CD8-positive, alpha-beta memory T cell (primary cell): Measurements from ENCODE around the gene HOXC6. TPM values are rescaled to one million over a fixed set of nuclear protein-coding genes. Genes with fewer than 3 reads are reported as not detected.

Source experiments
- CTCF ChIA-PET: fragments of 350-600 bp; sonication (Branson Sonifier 250); formaldehyde crosslinking; loops from one replicate; lab custom pipeline; 2021; ENCODE audit warnings: antibody characterized with exemption; lab: Charles Lee
- POLR2A ChIA-PET: fragments of 350-600 bp; sonication (Branson Sonifier 250); formaldehyde crosslinking; loops from one replicate; lab custom pipeline; 2021; ENCODE audit warnings: antibody characterized with exemption; lab: Charles Lee
- DNase-seq, 5 donors: peaks; one replicate each; pipeline versions ENCODE4 v3.0.0 to v3.0.0-alpha.2; 2020 to 2022; ENCODE audit warnings: mixed read lengths in 1 of 5
- H3K27ac ChIP-seq: one replicate; pipeline ENCODE4 v1.7.0; 2013; ENCODE audit warnings: low read depth, mild to moderate bottlenecking, low read length, moderate library complexity
- H3K27me3 ChIP-seq: 2 replicates; pipeline ENCODE4 v1.7.0; 2013; ENCODE audit warnings: low read length, mild to moderate bottlenecking; ENCODE audit not compliant: insufficient read depth, poor library complexity, severe bottlenecking
- H3K36me3 ChIP-seq: 2 replicates; pipeline ENCODE4 v1.7.0; 2013; ENCODE audit warnings: mild to moderate bottlenecking, low read length, moderate library complexity; ENCODE audit not compliant: insufficient read depth
- H3K4me1 ChIP-seq: 2 replicates; pipeline ENCODE4 v1.7.0; 2013; ENCODE audit warnings: mild to moderate bottlenecking, low read length, moderate library complexity; ENCODE audit not compliant: insufficient read depth
- H3K4me3 ChIP-seq: 2 replicates; pipeline ENCODE4 v1.7.0; 2013; ENCODE audit warnings: mild to moderate bottlenecking, low read length
- H3K9me3 ChIP-seq: 2 replicates; pipeline ENCODE4 v1.7.0; 2013; ENCODE audit warnings: mild to moderate bottlenecking, low read length
- H3K27ac Mint-ChIP-seq, 8 donors: one replicate each; pipeline ENCODE4 v1.8.0; 2020 to 2021; ENCODE audit warnings: mixed read lengths in 8 of 8, mild to moderate bottlenecking in 6 of 8, inconsistent platforms in 3 of 8, moderate library complexity in 3 of 8
- H3K27me3 Mint-ChIP-seq, 2 donors: one replicate each; pipeline ENCODE4 v1.8.0; 2020 to 2021; ENCODE audit warnings: mixed read lengths in 2 of 2, mild to moderate bottlenecking in 1 of 2, moderate library complexity in 1 of 2
- H3K36me3 Mint-ChIP-seq, 3 donors: one replicate each; pipeline ENCODE4 v1.8.0; 2020 to 2021; ENCODE audit warnings: mixed read lengths in 3 of 3, inconsistent platforms in 1 of 3, mild to moderate bottlenecking in 1 of 3
- H3K4me1 Mint-ChIP-seq, 3 donors: one replicate each; pipeline ENCODE4 v1.8.0; 2020 to 2021; ENCODE audit warnings: mixed read lengths in 3 of 3, inconsistent platforms in 1 of 3, mild to moderate bottlenecking in 1 of 3
- H3K4me3 Mint-ChIP-seq, 7 donors: one replicate each; pipeline ENCODE4 v1.8.0; 2020 to 2021; ENCODE audit warnings: mixed read lengths in 7 of 7, mild to moderate bottlenecking in 6 of 7, moderate library complexity in 4 of 7, inconsistent platforms in 2 of 7
- H3K9me3 Mint-ChIP-seq, 5 donors: one replicate each; pipeline ENCODE4 v1.8.0; 2020 to 2022; ENCODE audit warnings: mixed read lengths in 5 of 5, mild to moderate bottlenecking in 3 of 5, moderate library complexity in 2 of 5, inconsistent platforms in 1 of 5
- polyA plus RNA-seq: library from polyadenylated mRNA; unstranded; fragments of 300-500 nt; fragmentation: Illumina TruSeq; gene quantifications from one replicate; pipeline ENCODE4 v1.2.3, GENCODE V29; 2021
- total RNA-seq, 2 experiments: library from RNA; stranded (reverse); gene quantifications; one replicate each; pipeline ENCODE4 v1.2.3, GENCODE V29; 2021

Gene HOXC6
- total and polyA plus RNA-seq, 3 experiments from 2014 or later, result not detected

GRCh38 chr12:53982648-53983567, 45.3 kb upstream of the HOXC6 start:
- Histone ChIP-seq H3K4me3 (no peak overlapping the region), H3K9me3 (no peaks in the 10 kb centered on the region), H3K27me3 (peaks cover 87% of the 10 kb centered on the region), H3K4me1 (peaks cover 16% of the 10 kb centered on the region), H3K27ac (no peak overlapping the region), H3K36me3 (no peaks in the 10 kb centered on the region)
- Mint-ChIP-seq H3K27me3 (peaks cover 88 to 94% of the 10 kb centered on the region in 2 donors), H3K9me3 (peaks cover 0 to 11% (median 0%) of the 10 kb centered on the region in 5 donors), H3K36me3 (no peaks in the 10 kb centered on the region), H3K27ac (peak overlapping the region in 3 of 8 donors; percentile 54 to 77 (median 62)), H3K4me1 (peaks cover 25 to 37% (median 26%) of the 10 kb centered on the region in 3 donors), H3K4me3 (peak overlapping the region in 5 of 7 donors; percentile 6 to 72 (median 21))
- ChIA-PET CTCF (no interaction called here), POLR2A (no interaction called here)
- no peak for DNase-seq

GRCh38 chr12:53983568-53983949, 44.7 kb upstream of the HOXC6 start:
- Histone ChIP-seq H3K27ac (no peak overlapping the region), H3K4me1 (peaks cover 16% of the 10 kb centered on the region), H3K27me3 (peaks cover 89% of the 10 kb centered on the region), H3K4me3 (no peak overlapping the region), H3K9me3 (no peaks in the 10 kb centered on the region), H3K36me3 (no peaks in the 10 kb centered on the region)
- H3K4me3 Mint-ChIP-seq, result peak overlapping the region in 4 of 7 donors; percentile 4 to 72 (median 34)
- H3K27me3 Mint-ChIP-seq, result peaks cover 93 to 94% of the 10 kb centered on the region in 2 donors
- peaks cover 0 to 11% (median 0%) of the 10 kb centered on the region in 5 donors for H3K9me3 Mint-ChIP-seq
- peak overlapping the region in 2 of 8 donors; percentile 62 to 77 for H3K27ac Mint-ChIP-seq
- no peak for DNase-seq
- CTCF ChIA-PET, result no interaction called here
- POLR2A ChIA-PET, result no interaction called here
- peaks cover 22 to 35% (median 25%) of the 10 kb centered on the region in 3 donors for H3K4me1 Mint-ChIP-seq
- no peaks in the 10 kb centered on the region for H3K36me3 Mint-ChIP-seq

GRCh38 chr12:53983950-53984572, 44.2 kb upstream of the HOXC6 start:
- H3K27me3 ChIP-seq, result peaks cover 89% of the 10 kb centered on the region
- no peak overlapping the region for H3K4me3 ChIP-seq
- DNase-seq, result no peak
- H3K36me3 ChIP-seq, result no peaks in the 10 kb centered on the region
- POLR2A ChIA-PET, result no interaction called here
- H3K9me3 Mint-ChIP-seq, result peaks cover 0 to 11% (median 0%) of the 10 kb centered on the region in 5 donors
- H3K4me1 ChIP-seq, result peaks cover 20% of the 10 kb centered on the region
- H3K27me3 Mint-ChIP-seq, result peaks cover 93 to 94% of the 10 kb centered on the region in 2 donors
- no peak overlapping the region for H3K27ac ChIP-seq
- no peaks in the 10 kb centered on the region for H3K36me3 Mint-ChIP-seq
- peak overlapping the region in 3 of 7 donors; percentile 40 to 56 (median 45) for H3K4me3 Mint-ChIP-seq
- H3K27ac Mint-ChIP-seq, result peak overlapping the region in 2 of 8 donors; percentile 18 to 77
- CTCF ChIA-PET, result interaction anchor here (0.6 to 2.8 kb wide), 4 partner anchors 20 to 227 kb away, joined by 3 to 12 read pairs (median 3); no protein-coding TSS in a partner anchor
- no peaks in the 10 kb centered on the region for H3K9me3 ChIP-seq
- H3K4me1 Mint-ChIP-seq, result peaks cover 26 to 36% (median 29%) of the 10 kb centered on the region in 3 donors

- no peaks in the 10 kb centered on the region for H3K9me3 ChIP-seq
- CTCF ChIA-PET, result interaction anchor here (1.2 to 2.8 kb wide), 6 partner anchors 12 to 228 kb away, joined by 3 to 12 read pairs (median 4); no protein-coding TSS in a partner anchor
- no peak within 1 kb of the TSS for H3K4me3 ChIP-seq
- H3K27ac ChIP-seq, result no peak within 1 kb of the TSS
- Mint-ChIP-seq H3K27ac (peak within 1 kb of the TSS in 3 of 8 donors; percentile 67 to 77 (median 70)), H3K4me3 (peak within 1 kb of the TSS; percentile 70 to 73 (median 71)), H3K27me3 (peaks cover 93 to 94% of the 10 kb centered on the region in 2 donors), H3K4me1 (peaks cover 36 to 46% (median 38%) of the 10 kb centered on the region in 3 donors), H3K36me3 (no peaks in the 10 kb centered on the region), H3K9me3 (peaks cover 0 to 9% (median 0%) of the 10 kb centered on the region in 5 donors)
- peaks cover 26% of the 10 kb centered on the region for H3K4me1 ChIP-seq
- peak; percentile 49 to 71 (median 65) for DNase-seq
- POLR2A ChIA-PET, result interaction anchor here (0.5 kb wide), 1 partner anchor 31 kb away, joined by 4 read pairs; no protein-coding TSS in a partner anchor
- H3K36me3 ChIP-seq, result no peaks in the 10 kb centered on the region
- peaks cover 90% of the 10 kb centered on the region for H3K27me3 ChIP-seq
Observed at GRCh38 chr12:53984901-53985691, 43.1 kb upstream of the HOXC6 start, which contains the start of gene HOXC10. Gene HOXC10, plus strand, starts transcription at chr12:53985146. Its CDS starts 114 bp downstream, at chr12:53985260.

DNA sequence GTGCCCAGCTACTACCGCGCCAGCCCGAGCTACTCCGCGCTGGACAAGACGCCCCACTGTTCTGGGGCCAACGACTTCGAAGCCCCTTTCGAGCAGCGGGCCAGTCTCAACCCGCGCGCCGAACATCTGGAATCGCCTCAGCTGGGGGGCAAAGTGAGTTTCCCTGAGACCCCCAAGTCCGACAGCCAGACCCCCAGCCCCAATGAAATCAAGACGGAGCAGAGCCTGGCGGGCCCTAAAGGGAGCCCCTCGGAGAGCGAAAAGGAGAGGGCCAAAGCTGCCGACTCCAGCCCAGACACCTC, 42.6 kb upstream of the HOXC6 start:
- H3K4me1 Mint-ChIP-seq, result peaks cover 37 to 51% (median 39%) of the 10 kb centered on the region in 3 donors
- Histone ChIP-seq H3K4me1 (peaks cover 26% of the 10 kb centered on the region), H3K9me3 (no peaks in the 10 kb centered on the region), H3K36me3 (no peaks in the 10 kb centered on the region), H3K4me3 (no peak overlapping the region), H3K27ac (no peak overlapping the region), H3K27me3 (peaks cover 91% of the 10 kb centered on the region)
- no peak for DNase-seq
- ChIA-PET POLR2A (interaction anchor here (0.5 kb wide), 1 partner anchor 30 kb away, joined by 4 read pairs; no protein-coding TSS in a partner anchor), CTCF (interaction anchor here (1.1 to 2.8 kb wide), 8 partner anchors 11 to 229 kb away, joined by 3 to 12 read pairs (median 4); partner anchors contain the start of gene HOXC5)
- no peaks in the 10 kb centered on the region for H3K36me3 Mint-ChIP-seq
- peaks cover 0 to 9% (median 0%) of the 10 kb centered on the region in 5 donors for H3K9me3 Mint-ChIP-seq
- peak overlapping the region in 2 of 8 donors; percentile 67 to 73 for H3K27ac Mint-ChIP-seq
- peak overlapping the region; percentile 63 to 73 (median 71) for H3K4me3 Mint-ChIP-seq
- peaks cover 93 to 94% of the 10 kb centered on the region in 2 donors for H3K27me3 Mint-ChIP-seq

DNA sequence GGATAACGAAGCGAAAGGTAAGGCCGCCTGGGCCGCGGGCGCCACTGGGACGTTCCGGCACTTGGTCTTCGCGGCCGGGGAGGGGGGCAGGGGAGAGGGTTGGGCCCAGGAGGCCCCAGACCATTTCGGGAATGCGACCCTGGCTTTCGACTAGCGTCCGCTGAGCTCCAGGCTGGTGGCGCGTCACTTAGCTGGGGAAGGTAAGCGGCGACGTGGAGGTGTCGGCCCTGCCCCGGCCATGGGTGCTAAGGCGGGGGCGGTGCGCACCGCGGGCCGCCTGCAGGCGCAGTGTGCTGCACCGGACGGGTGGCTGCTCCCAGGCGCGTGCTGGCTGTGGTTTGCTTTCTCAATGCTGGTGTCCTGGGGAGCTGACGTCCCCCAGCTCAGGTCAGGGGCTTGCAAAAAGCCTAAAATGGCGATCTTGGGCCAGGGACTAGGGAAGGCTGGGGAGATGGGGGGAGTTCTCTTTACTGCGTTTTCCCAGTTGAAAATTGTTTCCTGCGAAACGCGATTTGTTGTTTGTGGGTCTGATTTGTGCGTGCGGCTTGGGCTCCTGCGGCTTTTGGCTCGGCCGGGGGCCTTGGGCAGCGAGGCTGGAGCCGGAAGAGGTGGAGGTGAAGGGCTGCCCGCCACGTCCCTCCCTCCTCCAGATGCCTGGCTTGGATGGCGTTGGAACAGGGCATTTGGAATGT, 42.1 kb upstream of the HOXC6 start:
- H3K9me3 ChIP-seq, result no peaks in the 10 kb centered on the region
- H3K27ac ChIP-seq, result no peak overlapping the region
- no peaks in the 10 kb centered on the region for H3K36me3 Mint-ChIP-seq
- no peak for DNase-seq
- CTCF ChIA-PET, result interaction anchor here (1.0 to 2.8 kb wide), 9 partner anchors 7 to 215 kb away, joined by 3 to 12 read pairs (median 4); partner anchors contain the start of gene HOXC5
- H3K4me3 Mint-ChIP-seq, result peak overlapping the region; percentile 25 to 73 (median 71)
- no peak overlapping the region for H3K4me3 ChIP-seq
- peaks cover 0 to 9% (median 0%) of the 10 kb centered on the region in 5 donors for H3K9me3 Mint-ChIP-seq
- peaks cover 93% of the 10 kb centered on the region for H3K27me3 ChIP-seq
- H3K4me1 ChIP-seq, result peaks cover 26% of the 10 kb centered on the region
- H3K4me1 Mint-ChIP-seq, result peaks cover 36 to 51% (median 37%) of the 10 kb centered on the region in 3 donors
- peak overlapping the region in 2 of 8 donors; percentile 61 to 87 for H3K27ac Mint-ChIP-seq
- no peaks in the 10 kb centered on the region for H3K36me3 ChIP-seq
- peaks cover 93 to 94% of the 10 kb centered on the region in 2 donors for H3K27me3 Mint-ChIP-seq
- POLR2A ChIA-PET, result no interaction called here
